Measurements from ENCODE around the gene ATXN7. TPM values are rescaled to one million over a fixed set of nuclear protein-coding genes. Genes with fewer than 3 reads are reported as not detected.

Gene ATXN7
- total RNA-seq, 4 donors from 2014 or later = 3.3 to 42.5 (median 17.9) TPM

DNA sequence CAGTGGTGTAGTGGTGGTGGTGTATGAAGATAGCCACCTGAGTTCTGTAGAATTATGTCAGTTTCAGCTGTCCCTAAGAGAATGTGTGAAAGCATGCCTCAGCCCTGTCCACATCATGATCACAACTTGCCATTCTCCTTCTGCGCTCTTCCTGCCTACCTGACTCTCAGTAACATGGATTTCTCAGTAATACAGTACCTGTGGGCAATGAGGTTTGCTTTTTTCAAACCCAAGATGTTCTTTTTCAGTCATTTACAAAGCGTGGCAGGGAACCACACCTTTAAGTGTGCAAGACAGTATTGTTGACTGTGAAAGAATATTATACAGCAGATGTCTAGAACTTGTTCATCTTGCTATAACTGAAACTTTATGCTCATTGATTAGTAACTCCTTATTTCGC, 120.7 kb downstream of the ATXN7 start:
- no peaks in the 10 kb centered on the region for H3K36me3 ChIP-seq
- no peak for TF ChIP-seq POLR2A (IDR thresholded peaks at IDR 0.05)
- no peak for TF ChIP-seq CTCF (IDR thresholded peaks at IDR 0.05)
- intact Hi-C loops (cut with DNase I; ENCODE audit: low total_unique reads) = no loop called here

DNA sequence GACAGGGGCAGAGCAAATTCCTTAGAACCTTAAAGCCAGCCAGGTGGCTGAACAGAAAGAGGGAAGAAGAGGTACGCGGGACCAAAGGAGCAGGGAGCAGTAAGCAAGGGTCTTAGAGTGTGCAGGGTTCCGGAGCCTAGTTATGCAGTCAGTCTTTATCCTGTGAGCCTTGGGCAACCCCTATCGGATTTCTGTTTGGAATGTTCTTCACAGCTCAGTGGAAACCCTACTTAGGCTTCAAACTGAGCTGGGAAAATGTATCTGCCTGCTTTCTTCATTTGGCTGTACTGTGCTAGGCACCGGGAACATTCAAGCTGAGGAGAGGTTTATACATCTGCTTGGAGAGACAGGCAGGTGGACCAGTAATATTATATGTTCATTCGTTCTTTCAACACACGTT, 122.5 kb downstream of the ATXN7 start:
- no peaks in the 10 kb centered on the region for H3K9me3 ChIP-seq
- TF ChIP-seq POLR2A (IDR thresholded peaks at IDR 0.05) (no peak), CTCF (IDR thresholded peaks at IDR 0.05) (no peak)
- H3K4me1 ChIP-seq = no peaks in the 10 kb centered on the region
- no peak overlapping the region for H3K27ac ChIP-seq
- no peak for DNase-seq
- H3K4me3 ChIP-seq = no peak overlapping the region
- H3K36me3 ChIP-seq = no peaks in the 10 kb centered on the region
- no peaks in the 10 kb centered on the region for H3K27me3 ChIP-seq
- intact Hi-C loops (cut with DNase I; ENCODE audit: low total_unique reads) = no loop called here

More for the DNA sequence above, 120.7 kb downstream of the ATXN7 start:
- no peak overlapping the region for H3K27ac ChIP-seq
- no peak for DNase-seq
- no peaks in the 10 kb centered on the region for H3K27me3 ChIP-seq
- no peaks in the 10 kb centered on the region for H3K9me3 ChIP-seq
- no peaks in the 10 kb centered on the region for H3K4me1 ChIP-seq
- H3K4me3 ChIP-seq = no peak overlapping the region

- no peaks in the 10 kb centered on the region for H3K36me3 ChIP-seq
- H3K27ac ChIP-seq = no peak overlapping the region
- TF ChIP-seq POLR2A (IDR thresholded peaks at IDR 0.05) = no peak
- TF ChIP-seq CTCF (IDR thresholded peaks at IDR 0.05) = no peak
- H3K9me3 ChIP-seq = no peaks in the 10 kb centered on the region
- no peaks in the 10 kb centered on the region for H3K4me1 ChIP-seq
- no peaks in the 10 kb centered on the region for H3K27me3 ChIP-seq
- H3K4me3 ChIP-seq = no peak overlapping the region
- intact Hi-C loops (cut with DNase I; ENCODE audit: low total_unique reads) = no loop called here
- DNase-seq = no peak
Observed at GRCh38 chr3:63986831-63987230, 123.2 kb downstream of the ATXN7 start.

DNA sequence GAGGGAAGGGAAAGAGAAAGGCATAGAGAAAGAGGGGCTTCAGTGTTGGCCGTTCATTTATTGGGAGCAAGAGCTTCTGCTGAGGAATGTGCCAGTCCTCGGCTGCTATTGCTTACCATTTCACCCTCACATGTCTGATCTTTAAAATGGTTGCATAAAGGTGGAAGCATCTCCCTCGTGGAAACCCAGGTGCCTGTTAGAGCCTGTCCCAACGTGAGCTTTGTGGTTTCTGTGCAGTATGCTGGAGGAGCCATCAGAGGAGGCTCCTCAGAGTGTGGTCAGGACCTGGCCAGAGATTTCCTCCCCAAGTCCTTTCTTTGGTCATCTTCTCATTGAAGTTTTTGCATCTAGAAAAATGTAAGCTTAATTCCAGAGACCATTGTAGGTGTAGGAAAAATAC, 125.3 kb downstream of the ATXN7 start:
- Histone ChIP-seq H3K9me3 (no peaks in the 10 kb centered on the region), H3K4me1 (no peaks in the 10 kb centered on the region), H3K36me3 (no peaks in the 10 kb centered on the region), H3K27ac (no peak overlapping the region), H3K4me3 (no peak overlapping the region), H3K27me3 (no peaks in the 10 kb centered on the region)
- intact Hi-C loops (cut with DNase I; ENCODE audit: low total_unique reads) = no loop called here
- DNase-seq = no peak
- TF ChIP-seq CTCF (IDR thresholded peaks at IDR 0.05) (no peak), POLR2A (IDR thresholded peaks at IDR 0.05) (no peak)

DNA sequence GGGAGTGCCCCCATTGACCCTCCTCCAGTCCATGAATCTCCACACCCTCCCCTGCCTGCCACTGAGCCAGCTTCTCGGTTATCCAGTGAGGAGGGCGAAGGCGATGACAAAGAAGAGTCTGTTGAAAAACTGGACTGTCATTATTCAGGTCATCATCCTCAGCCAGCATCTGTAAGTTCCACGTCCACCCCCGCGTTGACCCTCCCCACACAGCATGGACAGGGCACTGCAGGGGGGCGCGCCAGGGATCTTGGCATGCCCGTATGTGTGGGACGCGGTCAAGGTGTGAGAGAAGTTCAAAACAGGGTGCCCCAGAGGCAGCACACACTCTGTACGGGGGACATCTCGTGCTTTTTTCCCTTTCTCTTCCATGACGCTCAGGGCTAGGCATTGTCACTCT, 126.5 kb downstream of the ATXN7 start:
- intact Hi-C loops (cut with DNase I; ENCODE audit: low total_unique reads) = no loop called here
- no peak overlapping the region for H3K4me3 ChIP-seq
- H3K27me3 ChIP-seq = no peaks in the 10 kb centered on the region
- H3K9me3 ChIP-seq = no peaks in the 10 kb centered on the region
- TF ChIP-seq POLR2A (IDR thresholded peaks at IDR 0.05) = no peak
- TF ChIP-seq CTCF (IDR thresholded peaks at IDR 0.05) = no peak
- no peak for DNase-seq
- no peaks in the 10 kb centered on the region for H3K36me3 ChIP-seq
- H3K27ac ChIP-seq = no peak overlapping the region
- no peaks in the 10 kb centered on the region for H3K4me1 ChIP-seq
